ENCODE results near the gene TOX2.
A peak's percentile ranks its signal among the peaks of the same experiment; 100 is the strongest.
"Not testable (repeated sequence)": the region's sequence is repeated elsewhere in the genome, so short reads cannot be mapped to it uniquely, and the experiment has no call there.

Gene TOX2

DNA sequence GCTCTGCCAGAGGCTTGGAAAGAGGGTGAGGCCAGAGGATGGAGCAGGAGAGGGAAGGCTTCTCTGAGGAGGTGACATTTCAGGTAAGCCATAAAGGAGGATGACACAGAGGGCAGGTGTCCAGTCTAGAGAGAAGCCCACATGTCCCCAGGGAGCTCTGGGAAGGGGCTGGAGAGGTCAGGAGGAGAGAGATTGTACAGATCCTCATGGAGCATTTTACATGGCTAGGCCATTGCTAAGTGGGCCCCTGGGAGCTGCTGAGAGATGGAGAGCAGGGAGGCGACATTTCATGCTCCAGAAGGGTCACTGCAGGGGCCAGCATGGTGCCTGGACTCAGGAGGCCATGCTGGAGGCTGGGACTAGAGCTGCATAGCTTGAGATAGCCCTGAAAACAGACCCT, 124.5 kb downstream of the TOX2 start:
- DNase-seq = no peak

DNA sequence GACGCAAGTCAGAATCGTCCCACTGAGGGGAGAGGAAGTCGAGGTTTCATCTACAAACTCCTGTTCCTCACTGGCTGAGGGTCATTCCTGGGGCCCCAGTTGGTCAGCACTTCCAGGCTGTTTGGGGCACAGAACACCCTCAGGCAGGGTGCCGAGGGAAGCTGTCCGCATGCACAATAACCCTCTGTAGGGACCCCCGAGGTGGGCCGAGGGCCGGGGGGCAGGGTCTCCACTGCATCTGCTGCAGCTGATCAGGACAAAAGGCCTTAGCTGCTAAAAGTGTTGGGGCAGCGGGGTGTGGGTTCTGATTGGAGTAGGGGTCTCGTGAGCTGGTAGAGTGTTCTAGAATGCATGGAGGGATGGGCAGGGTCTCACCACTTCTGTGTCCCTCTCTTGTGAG, 125.1 kb downstream of the TOX2 start:
- no peak for DNase-seq

DNA sequence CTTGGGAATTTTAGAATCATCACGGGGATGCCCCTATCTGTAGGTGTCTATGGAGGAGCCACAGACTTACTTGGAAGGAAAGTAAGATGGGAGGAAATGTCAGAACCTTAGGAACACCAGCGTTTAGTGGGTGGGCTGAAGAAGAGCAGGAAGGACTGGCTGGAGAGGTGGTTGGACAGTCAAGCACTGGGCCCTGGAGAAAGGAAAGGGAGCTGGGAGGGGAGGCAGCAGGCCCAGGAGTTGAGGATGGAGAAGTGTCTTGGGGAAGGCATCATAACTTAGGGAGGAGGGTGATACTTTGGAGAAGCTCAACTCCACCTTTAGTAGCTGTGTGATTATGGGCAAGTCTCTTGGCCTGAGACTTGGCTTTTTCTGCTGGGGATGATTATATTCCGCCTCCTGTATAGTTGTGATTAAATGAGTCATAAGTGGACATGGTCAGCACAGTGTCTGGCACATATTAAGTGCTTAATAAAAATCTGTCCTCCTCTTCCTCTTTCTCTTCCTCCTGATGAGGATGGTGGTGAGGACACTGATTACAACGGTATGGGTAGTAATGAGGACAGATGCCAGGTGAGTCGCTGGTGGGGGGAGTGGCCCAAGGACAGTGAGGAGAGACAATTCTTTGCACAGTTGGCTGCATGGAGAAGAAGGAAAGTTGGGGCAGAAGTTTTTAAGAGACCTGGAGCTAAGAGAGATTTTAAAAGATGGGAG, 125.7 kb downstream of the TOX2 start:
- DNase-seq = no peak

DNA sequence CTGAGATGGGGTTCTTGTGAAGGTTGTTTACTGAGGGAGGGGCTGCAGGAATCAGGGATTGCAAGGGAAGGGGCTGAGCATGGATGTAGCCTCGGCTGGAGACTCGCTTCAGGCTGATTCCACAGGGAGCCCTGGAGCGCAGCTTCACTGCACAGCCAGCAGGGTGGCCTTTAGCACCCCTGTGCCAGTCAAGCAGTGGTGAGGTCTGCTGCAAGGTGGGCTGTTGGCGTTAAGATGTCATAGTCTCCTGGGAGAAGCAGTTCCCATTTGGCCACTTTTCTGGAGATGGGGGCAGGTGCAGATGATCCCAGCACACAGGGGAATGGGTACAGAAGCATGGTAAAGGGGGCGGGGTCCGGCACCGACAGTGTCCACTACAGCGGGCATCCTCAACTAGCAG, 126.3 kb downstream of the TOX2 start:
- DNase-seq = no peak

DNA sequence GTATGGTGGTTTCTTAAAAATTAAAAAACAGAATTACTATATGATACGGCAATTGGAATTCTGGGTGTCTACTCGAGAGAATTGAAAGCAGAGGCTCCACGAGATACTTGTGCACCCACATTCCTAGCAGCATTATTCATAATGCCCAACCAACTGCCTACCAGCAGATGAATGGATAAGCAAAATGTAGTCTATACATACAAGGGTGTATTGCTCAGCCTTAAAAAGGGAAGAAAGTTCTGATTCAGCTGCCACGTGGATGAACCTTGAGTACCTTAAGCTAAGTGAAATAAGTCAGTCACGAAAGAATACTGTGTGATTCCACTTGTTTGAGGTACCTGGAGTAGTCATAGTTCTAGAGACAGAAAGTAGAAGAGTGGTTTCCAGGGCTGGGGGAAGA, 130.1 kb downstream of the TOX2 start:
- not testable (repeated sequence) for DNase-seq

DNA sequence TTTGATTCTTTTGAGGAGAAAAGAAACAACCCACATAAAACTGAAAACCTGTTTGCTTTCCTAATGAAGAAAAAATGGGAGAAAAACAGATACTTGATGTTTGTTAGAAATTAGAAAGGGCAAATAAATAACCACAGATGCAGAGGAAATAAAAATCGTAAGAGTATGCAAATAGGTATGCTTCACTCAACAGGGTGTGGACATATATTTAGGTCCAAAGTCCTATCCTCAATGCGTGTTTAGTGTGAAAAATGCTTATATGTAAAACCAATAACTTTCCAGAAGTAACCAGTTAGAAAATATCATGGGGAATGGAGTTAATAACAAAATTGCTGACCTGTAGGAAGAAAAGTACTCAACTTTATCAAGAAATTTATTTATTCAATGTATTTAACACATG, 135.7 kb downstream of the TOX2 start:
- no peak for DNase-seq

DNA sequence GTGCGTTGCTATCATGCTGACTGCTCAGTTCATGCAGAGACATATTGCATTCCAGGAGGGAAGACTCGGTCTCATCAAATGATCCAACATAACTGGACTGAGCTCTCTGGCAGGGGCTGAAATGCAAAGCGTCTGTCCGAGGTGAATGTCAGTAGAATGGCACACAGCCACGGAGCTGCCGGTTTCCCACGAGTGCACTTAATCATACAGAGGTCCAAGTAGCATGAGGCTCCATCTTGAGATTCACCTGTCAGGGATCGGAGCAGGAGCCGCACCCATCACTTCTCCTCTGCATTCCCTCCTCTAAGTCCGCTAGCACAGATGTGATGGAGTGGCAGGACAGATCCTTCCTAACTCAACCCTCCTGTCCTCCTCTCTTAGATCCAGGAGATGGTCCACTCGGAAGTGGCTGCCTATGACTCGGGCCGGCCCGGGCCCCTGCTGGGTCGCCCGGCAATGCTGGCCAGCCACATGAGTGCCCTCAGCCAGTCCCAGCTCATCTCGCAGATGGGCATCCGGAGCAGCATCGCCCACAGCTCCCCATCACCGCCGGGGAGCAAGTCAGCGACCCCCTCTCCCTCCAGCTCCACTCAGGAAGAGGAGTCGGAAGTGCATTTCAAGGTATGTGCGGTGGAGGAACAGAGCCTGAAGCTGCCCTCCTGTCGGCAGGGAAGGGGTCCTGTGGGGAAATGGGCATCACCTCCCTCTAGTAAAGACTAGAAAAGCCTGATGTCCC, 136.4 kb downstream of the TOX2 start:
- DNase-seq = no peak

DNA sequence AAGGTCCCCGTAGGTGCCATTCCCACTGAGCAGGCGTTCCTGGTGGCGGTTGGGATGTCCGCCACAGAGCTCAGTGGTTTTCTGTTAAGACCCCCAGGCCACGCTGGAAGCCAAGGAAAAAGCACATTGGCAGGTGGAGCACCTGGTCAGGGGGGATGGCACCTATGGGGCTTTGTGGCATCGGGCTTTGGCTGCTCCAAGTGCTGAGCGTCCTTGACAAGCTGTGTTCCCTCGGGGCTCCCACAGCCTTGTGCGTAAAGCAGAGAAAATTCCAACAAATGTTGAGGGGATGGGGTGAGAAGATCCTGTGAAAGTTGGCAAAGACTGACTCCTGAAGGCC, 137.0 kb downstream of the TOX2 start:
- DNase-seq = no peak

DNA sequence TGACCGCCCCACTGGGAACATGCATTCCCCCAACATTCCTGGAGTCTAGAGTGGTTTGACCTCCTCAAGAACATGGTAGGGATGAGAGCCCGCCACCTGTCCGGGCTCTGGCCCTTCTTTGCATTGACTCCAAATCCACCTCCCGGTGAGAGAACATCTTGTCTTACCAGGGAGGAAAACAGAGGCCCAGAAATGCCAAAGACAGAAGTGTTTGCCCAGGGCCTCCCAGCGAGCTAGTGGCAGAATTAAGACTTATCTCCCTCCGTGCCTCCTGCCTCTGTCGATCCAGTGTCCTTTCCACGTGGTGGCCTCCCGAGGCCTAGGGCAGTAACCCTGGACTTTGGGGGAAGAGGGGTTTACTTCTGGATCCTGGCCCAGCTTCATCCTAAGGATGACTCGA, 137.5 kb downstream of the TOX2 start:
- DNase-seq = no peak

DNA sequence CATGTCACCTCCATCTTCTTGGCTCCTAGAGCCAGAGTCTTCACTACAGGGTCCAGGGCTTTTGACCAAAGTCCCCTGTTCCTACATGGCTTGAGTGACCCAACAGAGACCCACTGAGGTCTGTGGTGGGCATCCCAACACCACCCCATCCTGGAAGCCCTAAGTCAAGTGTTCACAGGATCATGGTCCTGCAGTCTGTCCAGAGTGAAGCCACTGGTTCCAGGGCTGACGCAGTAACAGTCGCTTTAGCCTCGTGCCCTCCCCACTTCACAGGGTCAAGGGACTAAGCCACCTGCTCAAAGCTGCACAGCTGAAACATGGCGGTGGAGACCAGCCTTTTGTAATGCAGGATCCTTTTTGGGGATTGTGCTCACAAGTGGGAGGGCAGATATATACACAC, 138.4 kb downstream of the TOX2 start:
- no peak for DNase-seq

DNA sequence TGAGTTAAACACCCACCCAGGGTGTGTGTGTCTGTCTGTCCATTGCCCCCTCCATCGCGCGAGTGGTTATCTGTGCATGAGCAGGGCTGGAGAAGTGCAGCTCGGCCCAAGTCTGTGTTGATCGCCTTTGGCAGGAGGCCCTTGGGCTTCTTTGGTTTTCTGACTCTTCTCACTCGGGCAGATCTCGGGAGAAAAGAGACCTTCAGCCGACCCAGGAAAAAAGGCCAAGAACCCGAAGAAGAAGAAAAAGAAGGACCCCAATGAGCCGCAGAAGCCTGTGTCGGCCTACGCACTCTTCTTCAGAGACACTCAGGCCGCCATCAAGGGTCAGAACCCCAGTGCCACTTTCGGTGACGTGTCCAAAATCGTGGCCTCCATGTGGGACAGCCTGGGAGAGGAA, 139.5 kb downstream of the TOX2 start:
- DNase-seq = no peak

DNA sequence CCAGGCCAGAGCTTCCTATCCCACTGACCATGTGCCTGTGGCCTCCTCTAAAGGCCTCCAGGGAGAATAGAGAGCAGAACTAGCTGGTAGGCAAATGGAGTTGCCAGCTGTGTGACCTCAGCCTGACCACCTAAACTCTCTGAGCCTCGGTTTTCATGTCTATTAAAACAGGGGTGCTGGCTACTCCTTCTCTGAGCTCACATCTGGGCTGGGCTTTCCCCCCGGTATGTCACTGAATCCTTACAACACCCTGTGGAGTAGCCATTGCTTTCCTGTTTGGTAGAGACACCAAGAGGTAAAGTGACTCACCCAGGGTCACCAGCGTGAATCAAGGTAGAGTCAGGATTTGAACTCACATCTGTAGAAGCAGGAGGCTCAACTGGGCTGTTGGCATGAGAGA, 140.2 kb downstream of the TOX2 start:
- DNase-seq = no peak

DNA sequence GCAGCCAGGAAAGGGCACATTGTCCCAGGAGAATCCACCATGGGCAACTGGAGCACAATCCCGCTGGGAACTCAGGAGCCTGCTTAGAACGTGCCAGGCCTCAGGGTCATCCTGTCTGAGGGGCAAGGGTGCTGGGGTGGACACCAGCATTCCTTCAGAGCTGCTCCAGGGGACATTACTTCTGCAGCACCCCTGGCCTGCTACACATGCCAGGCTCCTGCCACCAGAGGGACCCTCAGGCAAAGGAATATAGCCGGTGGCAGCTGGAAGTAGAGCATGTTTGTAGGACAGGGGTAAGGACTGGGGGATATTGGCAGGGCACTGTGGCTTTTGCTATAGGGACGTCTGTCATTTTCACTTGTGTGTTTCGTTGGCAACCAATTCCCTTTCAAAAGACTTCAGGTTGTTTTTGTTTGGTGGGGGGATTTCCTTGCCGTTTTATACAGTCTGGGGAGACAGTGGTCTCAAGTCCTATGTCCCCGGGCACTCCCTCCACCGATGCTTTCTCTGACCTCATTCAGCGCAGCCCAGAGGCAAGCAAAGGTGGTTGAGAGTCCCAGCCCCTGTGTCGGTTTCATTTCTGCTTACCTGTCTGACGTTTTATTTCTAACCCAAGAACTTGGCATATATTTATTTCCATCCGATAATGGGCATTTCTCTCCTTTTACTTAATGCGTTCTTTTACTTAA, 141.5 kb downstream of the TOX2 start:
- DNase-seq = peak; percentile 55

DNA sequence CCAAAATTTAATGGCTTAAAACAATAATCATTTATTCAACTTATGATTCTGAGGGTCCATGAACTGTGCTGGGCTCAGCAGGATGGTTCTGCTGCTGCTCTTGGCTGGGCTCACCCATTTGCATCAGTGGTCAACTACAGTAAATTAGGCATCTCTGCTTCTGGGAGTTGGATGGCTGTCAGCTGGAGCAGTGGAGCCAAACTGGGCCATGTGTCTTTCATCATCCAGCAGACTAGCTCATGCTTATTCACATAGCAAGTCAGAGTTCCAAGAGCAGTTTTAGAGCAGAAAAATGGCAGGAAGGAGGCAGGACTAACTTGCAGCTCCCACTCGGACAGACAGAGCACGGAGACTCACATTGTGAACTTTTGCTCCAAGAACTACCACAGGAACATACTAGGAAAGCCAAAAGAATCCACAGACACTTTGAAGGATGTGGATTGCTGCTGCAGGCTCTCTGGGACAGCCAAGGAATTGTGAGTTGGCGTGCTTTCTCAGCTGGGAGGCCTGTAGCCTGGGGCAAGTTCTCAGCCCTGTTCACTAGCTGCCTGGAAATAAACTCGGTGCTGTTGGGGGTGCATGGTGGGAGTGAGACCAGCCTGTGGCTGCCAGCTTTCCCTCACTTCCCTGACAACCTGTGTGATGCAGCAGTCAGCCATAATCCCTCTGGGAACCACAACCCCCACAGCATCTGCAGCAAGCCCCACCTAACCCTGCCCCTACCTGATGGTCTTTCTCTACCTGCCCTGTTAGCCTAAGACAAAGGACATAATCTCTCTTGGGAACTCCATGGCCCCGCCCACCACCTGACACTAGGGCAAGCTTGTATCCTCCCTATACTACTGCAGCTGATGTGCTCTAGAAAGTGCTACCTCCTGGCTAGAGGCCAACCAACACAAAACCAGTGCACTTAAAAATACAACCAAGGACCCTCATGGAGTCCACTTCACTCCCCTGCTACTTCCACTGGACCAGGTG, 143.3 kb downstream of the TOX2 start:
- DNase-seq = peak; percentile 35

DNA sequence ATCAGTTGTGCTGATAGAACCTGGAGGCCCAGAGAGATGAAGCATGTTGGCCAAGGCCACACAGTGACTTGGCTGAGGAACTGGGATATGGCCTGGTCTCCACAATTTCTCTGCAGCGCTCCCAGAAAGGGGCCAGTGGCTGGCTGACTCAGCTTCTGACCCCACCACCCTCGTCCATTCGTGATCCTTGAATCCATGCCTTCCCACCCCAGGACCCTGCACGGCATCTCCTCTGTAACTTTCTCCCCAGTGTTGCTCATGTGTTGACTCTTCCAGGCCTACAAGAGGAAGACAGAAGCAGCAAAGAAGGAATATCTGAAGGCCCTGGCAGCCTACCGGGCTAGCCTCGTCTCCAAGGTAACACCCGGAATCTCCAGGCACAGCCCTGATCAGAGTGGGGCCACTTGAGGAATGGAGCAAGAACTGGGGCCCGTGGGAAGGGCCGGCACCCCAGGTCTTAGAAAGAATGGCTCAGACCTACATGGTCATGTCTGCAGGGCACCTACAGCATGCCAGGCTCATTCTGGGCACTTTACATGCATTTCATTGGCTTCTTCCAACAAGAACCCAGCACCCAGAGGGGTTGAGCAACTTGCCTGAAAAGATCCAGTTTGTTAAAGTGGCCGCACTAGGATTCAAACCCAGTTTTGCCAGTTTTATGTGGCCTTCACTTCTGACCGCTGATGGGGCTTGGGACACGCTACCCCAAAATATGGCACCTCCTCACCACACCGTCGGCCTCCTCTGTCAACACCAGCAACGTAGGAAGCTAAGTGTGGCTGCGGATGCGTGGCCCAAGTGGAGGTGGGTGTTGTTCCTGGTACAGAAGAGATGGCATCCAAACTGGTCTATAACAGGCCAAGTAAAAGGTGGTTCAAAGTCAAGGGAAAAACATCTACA, 150.1 kb downstream of the TOX2 start:
- no peak for DNase-seq

DNA sequence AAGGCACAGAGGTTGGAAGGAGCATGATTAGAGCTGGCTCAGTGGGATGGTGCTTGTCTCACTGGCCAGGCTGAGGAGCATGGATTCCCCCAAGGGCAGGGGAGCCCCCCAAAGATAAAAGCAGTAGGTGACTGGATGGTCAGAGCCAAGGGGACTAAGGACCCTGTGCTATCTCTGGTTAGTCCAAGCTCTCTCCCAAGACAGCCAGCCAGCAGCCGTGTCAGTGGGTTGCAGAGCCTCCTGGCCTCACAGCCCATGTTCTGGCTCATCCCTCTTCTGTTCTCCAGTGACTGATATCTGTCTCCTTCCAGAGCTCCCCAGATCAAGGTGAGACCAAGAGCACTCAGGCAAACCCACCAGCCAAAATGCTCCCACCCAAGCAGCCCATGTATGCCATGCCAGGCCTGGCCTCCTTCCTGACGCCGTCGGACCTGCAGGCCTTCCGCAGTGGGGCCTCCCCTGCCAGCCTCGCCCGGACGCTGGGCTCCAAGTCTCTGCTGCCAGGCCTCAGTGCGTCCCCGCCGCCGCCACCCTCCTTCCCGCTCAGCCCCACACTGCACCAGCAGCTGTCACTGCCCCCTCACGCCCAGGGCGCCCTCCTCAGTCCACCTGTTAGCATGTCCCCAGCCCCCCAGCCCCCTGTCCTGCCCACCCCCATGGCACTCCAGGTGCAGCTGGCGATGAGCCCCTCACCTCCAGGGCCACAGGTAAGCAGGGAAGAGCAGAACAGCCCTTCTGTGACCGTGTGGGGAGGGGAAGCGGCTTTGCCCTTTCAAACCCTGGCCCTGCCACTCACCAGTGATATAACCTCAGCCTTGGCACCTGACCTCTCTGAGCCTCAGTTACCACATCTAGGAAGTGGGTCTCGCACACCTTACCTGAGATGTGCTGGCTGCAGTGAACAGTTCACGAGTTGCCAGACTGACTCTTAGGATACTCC, 151.0 kb downstream of the TOX2 start:
- no peak for DNase-seq

DNA sequence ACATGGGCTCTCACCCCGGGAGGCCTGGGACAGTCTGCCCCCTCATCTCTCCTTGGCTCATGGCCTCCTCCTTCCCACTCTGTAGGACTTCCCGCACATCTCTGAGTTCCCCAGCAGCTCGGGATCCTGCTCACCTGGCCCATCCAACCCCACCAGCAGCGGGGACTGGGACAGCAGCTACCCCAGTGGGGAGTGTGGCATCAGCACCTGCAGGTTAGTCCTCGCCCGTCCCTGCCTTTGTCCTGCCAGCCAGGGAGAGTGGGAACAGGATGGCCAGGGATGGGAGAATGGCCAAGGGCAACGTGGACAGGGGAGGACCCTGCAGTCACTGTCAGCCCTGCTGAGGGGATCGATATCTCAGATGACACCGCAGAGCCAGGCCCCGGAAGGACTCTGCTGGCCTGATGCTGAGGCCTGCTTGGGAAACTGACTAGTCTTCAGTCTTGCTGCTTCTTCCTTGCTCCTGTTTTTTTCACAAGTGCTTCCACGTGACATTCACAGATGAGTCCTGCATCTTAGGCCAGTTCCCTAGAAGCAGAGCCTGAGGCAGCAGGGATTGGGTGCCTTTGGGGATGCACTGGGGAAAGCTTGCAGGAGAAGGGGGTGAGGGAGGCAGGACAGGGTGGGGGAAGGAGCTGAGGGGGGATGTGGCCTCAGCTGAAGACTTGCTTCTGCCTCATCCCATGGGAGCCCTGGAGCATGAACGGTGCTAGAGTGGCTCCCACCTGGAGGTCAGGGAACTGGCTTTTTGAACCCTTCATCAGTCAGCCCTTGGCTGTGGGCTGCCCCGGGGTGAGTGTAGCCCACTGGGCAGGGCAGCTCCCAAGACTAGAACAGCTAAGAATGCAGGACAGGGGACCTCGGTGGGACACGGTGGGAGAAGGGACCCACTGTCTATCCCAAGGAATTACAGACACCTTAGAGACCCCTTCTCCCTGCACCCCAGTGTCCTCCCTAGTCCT, 152.3 kb downstream of the TOX2 start:
- no peak for DNase-seq

DNA sequence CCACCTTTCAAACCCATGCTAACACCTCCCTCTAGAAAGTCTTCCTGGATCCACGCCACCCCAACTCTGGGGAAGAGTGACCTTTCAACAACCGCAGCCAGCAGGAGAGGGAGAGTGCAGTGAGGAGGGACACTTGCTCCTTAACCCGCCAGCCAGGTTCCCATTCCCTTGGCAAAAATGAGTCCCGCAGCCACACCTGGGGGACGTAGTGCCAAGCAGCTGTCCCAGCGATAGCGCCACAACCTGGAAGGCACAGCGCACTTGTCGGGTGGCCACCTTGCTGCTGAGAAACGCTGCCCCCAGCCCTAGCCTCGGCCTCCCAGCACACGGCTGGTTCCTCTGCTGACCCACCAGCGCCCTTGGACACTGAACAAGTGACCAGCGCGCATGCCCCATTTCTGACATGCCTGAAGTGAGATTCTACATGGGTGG, 153.0 kb downstream of the TOX2 start:
- no peak for DNase-seq
